ENCODE measurements around the gene UBAP1. TPM values are rescaled to one million over a fixed set of nuclear protein-coding genes. Genes with fewer than 3 reads are reported as not detected.
A peak's percentile ranks its signal among the peaks of the same experiment; 100 is the strongest.
"Not testable (repeated sequence)": the region's sequence is repeated elsewhere in the genome, so short reads cannot be mapped to it uniquely, and the experiment has no call there.

UBAP1 gene
- polyA plus RNA-seq, 3 donors, result 19.9 to 54.4 (median 43.2) TPM

DNA sequence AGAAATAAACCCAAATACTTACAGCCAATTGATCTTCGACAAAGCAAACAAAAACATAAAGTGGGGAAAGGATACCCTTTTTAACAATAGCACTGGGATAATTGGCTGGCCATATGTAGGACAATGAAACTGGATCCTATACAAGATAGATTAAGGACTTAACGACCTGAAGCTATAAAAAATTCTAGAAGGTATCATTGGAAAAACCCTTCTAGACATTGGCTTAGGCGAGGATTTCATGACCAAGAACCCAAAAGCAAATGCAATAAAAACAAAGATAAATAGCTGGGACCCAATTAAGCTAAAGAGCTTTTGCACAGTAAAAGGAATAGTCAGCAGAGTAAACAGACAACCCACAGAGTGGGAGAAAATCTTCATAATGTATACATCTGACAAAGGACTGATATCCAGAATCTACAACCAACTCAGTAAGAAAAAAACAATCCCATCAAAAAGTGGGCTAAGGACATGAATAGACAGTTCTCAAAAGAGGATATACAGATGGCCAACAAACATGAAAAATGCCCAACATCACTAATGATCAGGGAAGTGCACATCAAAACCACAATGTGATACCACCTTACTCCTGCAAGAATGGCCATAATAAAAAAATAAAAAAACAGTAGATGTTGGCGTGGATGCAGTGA, 35.6 kb downstream of the UBAP1 start:
- 94 to 95% (median 95%) methylated on average over 4 of the region's 4 CpGs for WGBS, 3 donors

DNA sequence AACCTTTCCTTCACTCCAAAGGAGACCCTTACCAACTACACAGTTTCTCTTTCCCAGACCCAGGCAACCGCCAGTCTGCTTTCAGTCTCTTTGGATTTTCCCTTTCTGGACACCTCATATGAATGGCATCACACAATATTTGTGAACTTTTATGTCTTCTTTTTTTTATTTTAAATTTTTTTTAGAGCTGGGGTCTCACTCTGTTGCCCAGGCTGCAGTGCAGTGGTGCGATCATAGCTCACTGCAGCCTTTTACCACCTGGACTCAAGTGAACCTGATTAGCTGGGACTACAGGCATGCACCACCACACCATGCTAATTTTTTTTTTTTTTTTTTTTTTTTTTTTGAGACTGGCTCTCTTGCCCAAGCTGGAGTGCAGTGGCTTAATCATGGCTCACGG, 37.5 kb downstream of the UBAP1 start:
- WGBS, 3 donors, result 90 to 96% (median 94%) methylated on average over 3 of the region's 3 CpGs
- H3K27ac ChIP-seq (ENCODE audit: low read depth, low read length), result no peak overlapping the region

More for the DNA sequence above, 35.6 kb downstream of the UBAP1 start:
- not testable (repeated sequence) for H3K27ac ChIP-seq (ENCODE audit: low read depth, low read length)

DNA sequence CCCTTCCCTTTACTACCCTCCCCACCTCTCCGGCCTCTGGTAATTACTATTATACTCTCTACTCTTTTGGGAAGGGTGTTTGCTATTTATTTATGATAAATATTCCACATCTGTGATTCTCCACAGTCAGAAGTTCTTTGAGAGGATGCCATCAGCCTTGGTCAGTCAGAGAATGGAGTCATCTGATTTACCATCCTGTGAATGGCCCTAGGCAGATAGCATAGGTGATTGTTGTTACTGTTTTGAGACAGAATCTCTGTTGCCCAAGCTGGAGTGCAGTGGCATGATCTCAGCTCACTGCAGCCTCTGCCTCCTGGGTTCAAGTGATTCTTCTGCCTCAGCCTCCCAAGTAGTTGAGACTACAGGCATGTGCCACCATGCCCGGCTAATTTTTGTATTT, 38.2 kb downstream of the UBAP1 start:
- WGBS, 3 donors, result 94 to 100% (median 96%) methylated on average over 2 of the region's 2 CpGs
- H3K27ac ChIP-seq (ENCODE audit: low read depth, low read length), result not testable (repeated sequence)

DNA sequence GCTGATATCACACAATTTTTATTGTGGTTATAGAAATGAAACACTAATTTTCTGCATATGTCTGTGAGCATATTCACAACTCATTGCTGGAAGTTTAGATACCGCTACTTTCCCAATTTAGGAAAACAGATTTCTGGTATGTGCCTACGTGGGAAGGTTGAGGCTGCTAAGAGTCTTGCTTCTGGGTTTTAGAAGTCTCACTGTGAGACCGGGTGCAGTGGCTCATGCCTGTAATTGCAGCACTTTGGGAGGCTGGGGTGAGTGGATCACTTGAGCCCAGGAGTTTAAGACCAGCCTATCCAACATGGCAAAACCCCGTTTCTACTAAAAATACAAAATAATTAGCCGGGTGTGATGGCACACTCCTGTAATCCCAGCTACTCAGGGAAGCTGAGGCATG, 39.6 kb downstream of the UBAP1 start:
- no peak overlapping the region for H3K27ac ChIP-seq (ENCODE audit: low read depth, low read length)
- WGBS, 3 donors, result 86 to 93% (median 92%) methylated on average over 5 of the region's 5 CpGs

DNA sequence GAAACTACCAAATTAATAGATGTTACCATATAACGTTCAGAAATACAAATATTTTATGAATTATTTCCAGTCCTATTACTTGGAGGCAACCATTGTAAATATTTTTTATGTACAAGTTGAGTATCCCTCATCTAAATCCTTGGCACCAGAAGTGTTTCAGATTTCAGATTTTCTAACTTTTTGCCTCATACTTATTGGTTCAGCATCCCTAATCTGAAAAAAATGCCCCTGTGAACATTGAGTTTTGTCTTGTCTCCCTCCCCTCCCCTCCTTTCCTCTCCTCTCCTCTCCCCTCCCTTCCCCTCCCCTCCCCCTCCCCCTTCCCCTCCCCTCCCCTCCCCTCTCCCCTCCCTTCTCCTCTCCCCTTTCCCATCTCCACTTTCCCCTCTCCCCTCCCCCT, 40.6 kb downstream of the UBAP1 start:
- WGBS, 3 donors, result 86% methylated on average over 1 of the region's 1 CpG

DNA sequence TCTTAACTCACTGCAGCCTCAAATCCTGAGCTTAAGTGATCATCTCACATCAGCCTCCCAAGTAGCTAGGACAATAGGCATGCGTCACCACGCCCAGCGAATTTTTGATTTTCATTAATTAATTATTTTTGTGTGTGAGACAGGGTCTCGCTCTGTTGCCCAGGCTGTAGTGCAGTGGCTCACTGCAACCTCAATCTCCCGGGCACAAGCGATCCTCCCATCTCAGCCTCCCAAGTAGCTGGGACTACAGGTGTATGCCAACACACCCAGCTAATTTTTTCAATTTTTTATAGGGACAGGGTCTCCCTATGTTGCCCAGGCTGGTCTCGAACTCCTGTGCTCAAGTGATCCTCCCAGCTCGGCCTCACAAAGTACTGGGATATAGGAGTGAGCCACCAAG, 41.4 kb downstream of the UBAP1 start:
- peak overlapping the region; percentile 55 for H3K27ac ChIP-seq (ENCODE audit: low read depth, low read length)
- whole genome bisulfite sequencing, 3 donors, result 90 to 97% (median 94%) methylated on average over 8 of the region's 8 CpGs

More for the DNA sequence above, 40.6 kb downstream of the UBAP1 start:
- no peak overlapping the region for H3K27ac ChIP-seq (ENCODE audit: low read depth, low read length)

DNA sequence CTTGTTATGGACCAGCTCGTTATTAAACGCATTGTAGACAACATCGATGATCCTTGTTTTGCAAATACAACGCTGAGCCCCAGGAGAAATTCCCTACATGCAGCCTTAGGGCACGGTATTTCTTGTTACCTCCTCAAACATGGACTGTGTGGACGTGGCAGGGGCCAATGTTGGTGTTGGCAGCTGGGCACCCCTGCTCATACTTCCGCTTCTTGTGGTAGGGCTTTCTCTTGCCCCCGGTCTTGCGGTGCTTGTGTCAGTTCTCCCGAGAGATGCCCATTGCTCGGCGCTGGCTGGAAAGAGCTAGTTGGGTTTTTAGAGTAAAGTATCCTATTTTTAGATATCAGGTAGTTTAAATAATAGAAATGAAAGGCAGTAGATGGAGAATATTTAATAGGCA, 45.5 kb downstream of the UBAP1 start:
- no peak overlapping the region for H3K27ac ChIP-seq (ENCODE audit: low read depth, low read length)
- WGBS, 3 donors, result 91 to 97% (median 94%) methylated on average over 12 of the region's 12 CpGs

DNA sequence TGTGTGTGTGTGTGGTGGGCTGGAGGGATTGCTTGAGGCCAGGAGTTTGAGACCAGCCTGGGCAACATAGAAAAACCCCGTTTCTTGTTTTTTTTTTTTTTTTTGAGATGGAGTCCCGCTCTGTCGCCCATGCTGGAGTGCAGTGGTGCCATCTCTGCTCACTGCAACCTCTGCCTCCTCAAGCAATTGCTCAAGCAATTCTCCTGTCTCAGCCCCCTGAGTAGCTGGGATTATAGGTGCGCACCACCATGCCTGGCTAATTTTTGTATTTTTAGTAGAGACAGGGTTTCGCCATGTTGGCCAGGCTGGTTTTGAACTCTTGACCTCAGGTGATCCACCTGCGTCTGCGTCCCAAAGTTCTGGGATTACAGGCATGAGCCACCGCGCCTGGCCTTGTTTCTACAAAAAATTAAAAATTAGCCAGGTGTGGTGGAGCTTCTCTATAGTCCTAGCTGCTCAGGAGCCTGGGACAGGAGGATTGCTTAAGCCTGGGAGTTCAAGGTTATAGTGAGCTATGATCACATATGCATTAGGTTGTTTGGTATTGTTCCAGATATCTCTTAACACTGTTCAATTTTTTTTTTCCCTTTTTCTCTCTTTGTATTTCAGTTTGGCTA, 47.4 kb downstream of the UBAP1 start:
- WGBS, 3 donors, result 63 to 97% (median 95%) methylated on average over 7 to 9 of the region's 9 CpGs
- not testable (repeated sequence) for H3K27ac ChIP-seq (ENCODE audit: low read depth, low read length)

DNA sequence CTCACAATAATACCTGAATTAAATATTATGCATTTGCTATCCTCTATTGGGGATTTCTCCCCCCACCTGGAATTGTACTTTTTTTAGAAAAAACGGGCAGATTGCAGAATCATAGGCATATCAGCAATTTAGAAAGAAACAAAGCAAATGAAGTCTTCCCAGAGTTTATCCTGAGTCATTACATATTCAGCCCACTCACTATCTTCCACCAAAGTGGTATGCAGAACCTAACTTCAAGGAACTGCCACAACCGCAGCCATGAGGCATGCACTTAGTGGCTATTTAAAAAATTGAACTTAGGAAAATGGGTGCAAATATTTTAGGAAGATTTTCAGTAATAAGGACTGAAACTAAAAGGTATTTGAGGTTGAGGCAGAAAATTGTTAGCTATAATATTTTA, 48.6 kb downstream of the UBAP1 start:
- no peak overlapping the region for H3K27ac ChIP-seq (ENCODE audit: low read depth, low read length)
- WGBS, 3 donors, result 91 to 92% (median 92%) methylated on average over 2 of the region's 2 CpGs

DNA sequence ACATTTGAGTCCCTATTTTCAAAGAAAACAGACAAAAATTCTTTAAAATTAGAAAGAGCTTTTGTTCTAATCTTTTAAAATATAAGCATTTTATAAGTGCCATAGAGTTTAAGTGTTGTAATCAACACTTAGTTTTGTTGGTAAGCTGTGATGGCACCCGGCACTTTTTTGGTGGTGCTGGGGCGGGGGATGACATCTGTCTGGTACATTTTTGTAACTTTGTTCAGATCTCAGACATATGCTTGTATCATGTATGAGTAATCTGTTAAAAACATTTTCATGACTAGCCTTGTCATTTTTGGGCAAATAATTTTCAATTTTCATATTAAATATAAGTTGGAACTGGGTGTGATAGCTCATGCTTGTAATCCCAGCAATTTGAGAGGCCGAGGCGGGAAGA, 51.7 kb downstream of the UBAP1 start:
- no peak overlapping the region for H3K27ac ChIP-seq (ENCODE audit: low read depth, low read length)
- WGBS, 3 donors, result 88 to 94% (median 94%) methylated on average over 4 of the region's 4 CpGs

DNA sequence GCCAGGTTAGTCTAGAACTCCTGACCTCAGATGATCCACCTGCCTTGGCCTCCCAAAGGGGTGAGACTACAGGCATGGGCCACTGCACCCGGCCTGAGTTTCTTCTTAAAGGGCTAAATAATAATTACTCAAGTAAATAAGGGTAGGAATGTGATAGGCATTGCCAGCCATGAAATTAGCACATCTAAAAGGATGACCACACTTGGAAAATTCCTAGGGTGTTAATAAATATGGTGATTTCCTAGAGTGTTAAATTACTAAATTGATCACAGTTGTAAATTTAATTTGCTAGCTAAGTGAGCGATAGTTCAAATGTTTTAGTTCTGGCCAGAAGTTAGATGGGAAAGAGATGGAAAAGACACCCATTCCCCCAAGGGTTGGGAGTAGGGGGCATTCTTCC, 53.4 kb downstream of the UBAP1 start:
- no peak overlapping the region for H3K27ac ChIP-seq (ENCODE audit: low read depth, low read length)
- WGBS, 3 donors, result 93 to 98% (median 98%) methylated on average over 2 of the region's 2 CpGs

DNA sequence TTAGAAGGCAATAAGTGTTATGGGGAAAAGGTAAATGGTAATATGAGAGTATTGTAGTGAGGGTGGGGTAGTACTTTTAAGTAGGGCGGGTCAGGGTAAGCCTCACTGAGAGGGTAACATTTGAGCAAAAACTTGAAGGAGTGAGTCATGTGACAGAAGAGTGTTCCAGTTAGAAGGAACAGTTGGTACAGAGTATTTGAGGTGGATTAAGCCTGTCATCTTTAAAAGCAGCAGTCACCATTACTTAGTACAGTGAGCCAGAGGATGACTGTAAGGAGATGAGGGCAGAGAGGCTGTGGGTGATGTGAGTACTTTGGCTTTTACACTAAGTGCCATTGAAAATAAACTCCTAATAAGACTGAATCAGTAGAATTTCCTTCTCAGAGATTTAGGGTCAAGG, 54.8 kb downstream of the UBAP1 start:
- WGBS, 3 donors, result 97 to 100% (median 98%) methylated on average over 1 of the region's 1 CpG
- no peak overlapping the region for H3K27ac ChIP-seq (ENCODE audit: low read depth, low read length)

DNA sequence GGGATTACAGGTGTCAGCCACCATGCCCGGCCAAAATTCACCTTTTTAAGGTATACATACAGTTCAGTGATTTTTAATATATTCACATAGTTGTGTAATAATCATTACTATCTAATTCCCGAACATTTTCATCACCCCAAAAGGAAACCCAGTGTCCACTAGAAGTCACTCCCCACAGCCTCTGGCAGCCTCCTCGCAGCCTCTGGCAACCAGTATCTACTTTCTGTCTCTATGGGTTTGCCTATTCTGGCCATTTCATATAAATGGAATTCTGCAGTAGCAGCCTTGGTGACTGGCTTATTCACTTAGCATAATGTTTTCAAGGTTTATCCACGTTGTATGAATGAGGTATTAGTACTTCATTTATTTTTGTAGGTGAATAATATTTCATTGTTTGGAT, 59.0 kb downstream of the UBAP1 start:
- WGBS, 3 donors, result 68 to 86% (median 81%) methylated on average over 4 of the region's 4 CpGs

DNA sequence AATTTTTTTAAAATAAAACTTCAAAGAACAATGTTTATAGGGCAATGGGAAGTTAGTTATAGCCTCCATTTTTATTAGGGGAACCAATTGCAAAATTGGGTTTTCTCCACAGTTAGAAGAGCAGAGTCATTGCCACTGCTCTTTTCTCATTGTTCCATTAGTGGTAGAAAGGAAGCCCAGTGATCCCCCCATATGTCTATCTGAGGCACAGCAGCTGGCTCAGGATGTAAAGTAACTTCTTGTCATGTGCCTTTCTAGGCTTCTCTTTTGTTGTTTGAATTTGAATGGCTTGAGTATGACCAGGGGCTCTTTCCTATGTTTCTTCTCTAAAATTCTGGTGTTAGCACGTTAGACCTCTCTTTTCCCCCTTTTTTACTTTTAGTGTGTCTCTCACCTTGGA, 61.2 kb downstream of the UBAP1 start:
- 32 to 67% (median 47%) methylated on average over 1 of the region's 1 CpG for WGBS, 3 donors
- no peak overlapping the region for H3K27ac ChIP-seq (ENCODE audit: low read depth, low read length)

More for the DNA sequence above, 59.0 kb downstream of the UBAP1 start:
- no peak overlapping the region for H3K27ac ChIP-seq (ENCODE audit: low read depth, low read length)

DNA sequence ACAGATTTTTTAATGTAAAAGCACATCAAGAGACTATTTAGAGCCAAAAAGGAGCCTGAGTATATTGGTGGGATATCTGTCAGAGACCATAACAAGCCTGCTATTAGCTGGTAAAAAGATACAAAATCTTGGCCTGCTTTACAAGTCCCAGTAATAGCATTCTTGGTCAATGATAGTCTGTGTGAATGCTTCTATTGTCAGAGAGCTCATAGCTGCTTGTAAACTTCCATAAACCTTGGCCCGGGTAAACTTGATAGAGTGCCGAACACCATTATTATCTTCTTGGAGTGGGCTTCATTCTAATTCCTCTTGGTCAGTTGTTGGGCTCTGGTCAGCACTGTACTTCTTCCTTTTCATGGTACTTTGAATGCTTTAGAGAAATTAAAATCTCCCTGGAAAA, 64.0 kb downstream of the UBAP1 start:
- H3K27ac ChIP-seq (ENCODE audit: low read depth, low read length), result no peak overlapping the region
- WGBS, 3 donors, result 53 to 68% (median 65%) methylated on average over 2 of the region's 2 CpGs

DNA sequence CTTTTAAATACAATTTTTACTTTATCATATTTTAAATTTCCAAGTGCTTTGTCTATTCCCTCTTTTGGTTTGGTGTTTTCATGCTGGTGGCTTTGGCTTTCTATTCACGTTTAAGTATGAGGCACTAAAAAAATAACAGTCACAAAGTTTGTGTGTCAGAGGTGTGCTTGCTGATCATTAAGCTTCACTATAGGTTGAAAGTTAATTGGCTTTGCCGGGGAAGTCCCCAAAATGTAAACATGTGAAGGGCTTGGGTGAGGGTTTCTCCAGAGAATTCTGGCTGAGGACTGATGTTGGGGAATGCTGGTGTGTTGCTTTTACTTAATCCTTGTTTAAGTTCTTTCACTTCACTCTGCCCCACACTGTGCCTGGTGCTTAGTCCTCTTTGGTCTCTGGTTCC, 66.4 kb downstream of the UBAP1 start:
- H3K27ac ChIP-seq (ENCODE audit: low read depth, low read length), result not testable (repeated sequence)
- whole genome bisulfite sequencing, 3 donors, result no CpG with 5 or more reads among the region's 2 CpGs

DNA sequence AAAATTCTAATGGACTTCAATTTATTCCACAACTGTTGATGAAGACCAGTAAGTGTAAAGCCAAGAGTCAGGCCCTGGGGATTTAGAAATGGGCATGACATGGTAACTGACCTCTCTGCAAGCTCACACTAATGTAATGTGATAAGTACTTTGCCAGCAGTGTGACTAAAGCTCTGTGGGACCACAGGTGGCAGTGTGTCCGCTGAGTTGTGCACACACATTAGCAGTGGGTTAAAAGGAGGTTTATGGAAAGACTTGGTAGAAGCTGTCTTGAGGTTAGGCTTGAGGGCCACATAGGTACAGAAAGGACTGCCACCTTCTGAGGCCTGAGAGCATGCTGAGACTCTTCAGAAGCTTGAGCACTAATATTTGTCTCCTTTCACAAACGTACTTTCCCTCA, 67.6 kb downstream of the UBAP1 start:
- WGBS, 3 donors, result 73 to 85% (median 75%) methylated on average over 2 of the region's 2 CpGs
- no peak overlapping the region for H3K27ac ChIP-seq (ENCODE audit: low read depth, low read length)

DNA sequence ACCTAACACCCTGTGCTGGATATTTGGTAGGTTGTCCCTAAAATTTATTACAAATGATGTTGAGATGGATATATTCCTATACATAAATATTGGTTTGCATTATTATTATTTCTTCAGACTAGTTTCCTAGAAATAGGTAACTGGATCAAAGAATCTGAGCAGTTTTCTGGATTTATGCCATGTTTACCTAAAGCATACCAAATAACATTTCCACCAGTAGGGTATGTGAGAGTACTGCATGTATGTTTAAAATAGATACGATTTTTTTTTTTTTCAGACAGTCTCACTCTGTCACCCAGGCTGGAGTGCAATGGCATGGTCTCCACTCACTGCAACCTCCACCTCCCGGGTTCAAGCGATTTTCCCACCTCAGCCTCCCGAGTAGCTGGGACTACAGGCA, 68.9 kb downstream of the UBAP1 start:
- 69 to 87% (median 78%) methylated on average over 4 of the region's 4 CpGs for WGBS, 3 donors
- H3K27ac ChIP-seq (ENCODE audit: low read depth, low read length), result not testable (repeated sequence)

DNA sequence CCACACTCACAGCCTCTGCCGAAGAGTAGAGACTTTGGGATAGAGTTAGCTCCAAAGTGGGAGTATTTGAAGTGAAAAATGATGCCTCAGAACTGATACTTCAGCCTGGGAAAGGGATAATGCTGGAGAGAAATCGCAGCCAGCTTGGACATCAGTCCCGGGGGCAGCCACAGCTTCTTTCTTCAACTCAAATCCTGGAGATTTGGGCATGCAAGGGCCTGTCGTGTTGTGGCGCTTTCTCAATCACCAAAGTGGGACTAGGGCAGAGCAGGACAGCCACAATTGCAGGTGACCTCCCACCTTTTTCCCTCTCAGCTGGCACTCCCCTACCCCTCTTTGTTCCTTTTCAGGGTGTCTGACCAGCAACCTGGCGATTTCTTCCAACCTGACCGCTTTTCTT, 70.4 kb downstream of the UBAP1 start:
- WGBS, 3 donors, result 91 to 94% (median 94%) methylated on average over 7 of the region's 7 CpGs
- no peak overlapping the region for H3K27ac ChIP-seq (ENCODE audit: low read depth, low read length)

DNA sequence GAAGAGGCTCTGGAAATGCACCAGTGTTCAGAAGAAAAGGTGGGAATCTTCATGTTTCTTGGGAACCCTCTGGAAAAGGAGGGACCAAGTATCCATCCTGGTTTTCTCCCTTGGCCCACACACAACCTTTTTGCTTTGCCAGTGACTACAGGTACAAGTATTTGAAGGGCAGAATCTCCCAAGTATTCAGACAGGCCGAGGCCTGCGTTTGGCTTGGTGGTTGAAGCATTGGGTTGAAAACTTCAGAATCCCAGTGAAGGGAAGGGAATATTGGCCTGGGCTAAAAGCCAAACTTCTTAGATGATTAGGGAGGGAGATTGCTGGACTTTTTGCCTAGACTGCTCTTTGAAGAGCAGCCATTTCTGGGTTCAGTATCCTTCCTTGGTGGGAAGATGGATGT, 71.9 kb downstream of the UBAP1 start:
- WGBS, 3 donors, result 64 to 83% (median 73%) methylated on average over 2 of the region's 2 CpGs
- no peak overlapping the region for H3K27ac ChIP-seq (ENCODE audit: low read depth, low read length)
